ENCODE measurements around the gene TNS1. TPM values are rescaled to one million over a fixed set of nuclear protein-coding genes. Genes with fewer than 3 reads are reported as not detected.

TNS1 gene
- total RNA-seq, 1 experiment from 2014 or later, result 1.5 TPM

- no peaks in the 10 kb centered on the region for H3K36me3 ChIP-seq (ENCODE audit: low read depth, low read length)
- H3F3A ChIP-seq (ENCODE audit: low read length, unreplicated experiment), result no peaks in the 10 kb centered on the region
- no peaks in the 10 kb centered on the region for H3K9me3 ChIP-seq (ENCODE audit: low read length)
- TF ChIP-seq CTCF (conservative IDR thresholded peaks at IDR 0.05; ENCODE audit: low read depth, low read length), result no peak
- TF ChIP-seq EZH2phosphoT487 (IDR thresholded peaks at IDR 0.05; ENCODE audit: borderline replicate concordance, low read length), result no peak
- no peak for TF ChIP-seq EZH2 (IDR thresholded peaks at IDR 0.05; ENCODE audit: low read length, unreplicated experiment)
- H3K9me2 ChIP-seq (replicated peaks; ENCODE audit: low read length), result no peaks in the 10 kb centered on the region
- H3K4me2 ChIP-seq (ENCODE audit: low read length), result no peak overlapping the region
- no peak overlapping the region for H2AFZ ChIP-seq (ENCODE audit: low read length)
- DNase-seq (no peak), ATAC-seq (no peak)
- no peak overlapping the region for H3K27ac ChIP-seq (ENCODE audit: low read length)
- no peak overlapping the region for H3K9ac ChIP-seq (ENCODE audit: low read length)
- no TSS peak for BruUV-seq (replicated peaks)
- ChIA-PET CTCF (no interaction called here), POLR2A (ENCODE audit: unreplicated experiment) (no interaction called here)
- H3K4me1 ChIP-seq (ENCODE audit: insufficient read depth, low read length), result no peaks in the 10 kb centered on the region
- intact Hi-C loops (cut with micrococcal nuclease), result no loop called here
- H3K27me3 ChIP-seq (ENCODE audit: low read length), result peaks cover 64% of the 10 kb centered on the region
- H4K20me1 ChIP-seq (ENCODE audit: low read length), result no peaks in the 10 kb centered on the region
- H3K4me3 ChIP-seq (ENCODE audit: low read length), result no peak overlapping the region
- no peaks in the 10 kb centered on the region for H3K79me2 ChIP-seq (ENCODE audit: low read length)
These were observed 74.2 kb downstream of the TNS1 start for GRCh38 chr2:217928324-217929181.

- TF ChIP-seq EZH2 (IDR thresholded peaks at IDR 0.05; ENCODE audit: low read length, unreplicated experiment), result no peak
- TF ChIP-seq CTCF (conservative IDR thresholded peaks at IDR 0.05; ENCODE audit: low read depth, low read length), result no peak
- no peak for TF ChIP-seq EZH2phosphoT487 (IDR thresholded peaks at IDR 0.05; ENCODE audit: borderline replicate concordance, low read length)
- Histone ChIP-seq H3K4me1 (ENCODE audit: insufficient read depth, low read length) (no peaks in the 10 kb centered on the region), H4K20me1 (ENCODE audit: low read length) (no peaks in the 10 kb centered on the region), H3F3A (ENCODE audit: low read length, unreplicated experiment) (no peaks in the 10 kb centered on the region), H3K4me3 (ENCODE audit: low read length) (no peak overlapping the region), H3K27ac (ENCODE audit: low read length) (no peak overlapping the region), H3K9me3 (ENCODE audit: low read length) (no peaks in the 10 kb centered on the region), H2AFZ (ENCODE audit: low read length) (no peak overlapping the region), H3K9me2 (replicated peaks; ENCODE audit: low read length) (no peaks in the 10 kb centered on the region), H3K9ac (ENCODE audit: low read length) (no peak overlapping the region), H3K79me2 (ENCODE audit: low read length) (no peaks in the 10 kb centered on the region), H3K36me3 (ENCODE audit: low read depth, low read length) (no peaks in the 10 kb centered on the region), H3K4me2 (ENCODE audit: low read length) (no peak overlapping the region), H3K27me3 (ENCODE audit: low read length) (peaks cover 56% of the 10 kb centered on the region)
- DNase-seq (no peak), ATAC-seq (no peak)
- ChIA-PET POLR2A (ENCODE audit: unreplicated experiment) (no interaction called here), CTCF (no interaction called here)
- no TSS peak for BruUV-seq (replicated peaks)
- intact Hi-C loops (cut with micrococcal nuclease), result no loop called here
These were observed 75.0 kb downstream of the TNS1 start for GRCh38 chr2:217927601-217928323.

GRCh38 chr2:217926801-217927200 is 76.0 kb downstream of the TNS1 start:
- Histone ChIP-seq H3K9me2 (replicated peaks; ENCODE audit: low read length) (no peaks in the 10 kb centered on the region), H3K36me3 (ENCODE audit: low read depth, low read length) (no peaks in the 10 kb centered on the region), H3K4me1 (ENCODE audit: insufficient read depth, low read length) (no peaks in the 10 kb centered on the region), H3K4me3 (ENCODE audit: low read length) (no peak overlapping the region), H3K79me2 (ENCODE audit: low read length) (no peaks in the 10 kb centered on the region), H3K4me2 (ENCODE audit: low read length) (no peak overlapping the region), H3F3A (ENCODE audit: low read length, unreplicated experiment) (no peaks in the 10 kb centered on the region), H3K9ac (ENCODE audit: low read length) (no peak overlapping the region), H4K20me1 (ENCODE audit: low read length) (no peaks in the 10 kb centered on the region), H3K9me3 (ENCODE audit: low read length) (no peaks in the 10 kb centered on the region), H3K27ac (ENCODE audit: low read length) (no peak overlapping the region), H2AFZ (ENCODE audit: low read length) (no peak overlapping the region), H3K27me3 (ENCODE audit: low read length) (peaks cover 52% of the 10 kb centered on the region)
- ATAC-seq, result no peak
- CTCF ChIA-PET, result no interaction called here
- POLR2A ChIA-PET (ENCODE audit: unreplicated experiment), result no interaction called here
- BruUV-seq (replicated peaks), result no TSS peak
- TF ChIP-seq EZH2 (IDR thresholded peaks at IDR 0.05; ENCODE audit: low read length, unreplicated experiment) (no peak), EZH2phosphoT487 (IDR thresholded peaks at IDR 0.05; ENCODE audit: borderline replicate concordance, low read length) (no peak), CTCF (conservative IDR thresholded peaks at IDR 0.05; ENCODE audit: low read depth, low read length) (no peak)
- DNase-seq, result no peak
- intact Hi-C loops (cut with micrococcal nuclease), result no loop called here
